BE2C (cell line): ENCODE results near the gene POU1F1.
"Not testable (repeated sequence)": the region's sequence is repeated elsewhere in the genome, so short reads cannot be mapped to it uniquely, and the experiment has no call there.

Experiments used
- DNase-seq: peaks from one replicate; pipeline ENCODE4 v3.0.0-alpha.2; 2020
- H3K27me3 ChIP-seq: fragments of 250-450 bp; sonication (Bioruptor Pico); 2 replicates; pipeline ENCODE4 v1.5.1; 2020; ENCODE audit warnings: mild to moderate bottlenecking
- H3K36me3 ChIP-seq: fragments of 250-450 bp; sonication (Bioruptor Pico); 2 replicates; pipeline ENCODE4 v1.5.1; 2020; ENCODE audit warnings: mild to moderate bottlenecking
- H3K4me1 ChIP-seq: fragments of 250-450 bp; sonication (Bioruptor Pico); 2 replicates; pipeline ENCODE4 v1.5.1; 2020
- H3K4me3 ChIP-seq: 2 replicates; pipeline ENCODE4 v1.5.1; 2011; ENCODE audit warnings: low read depth, low read length
- H3K9me3 ChIP-seq: fragments of 250-450 bp; sonication (Bioruptor Pico); 2 replicates; pipeline ENCODE4 v1.5.1; 2020
- CTCF ChIP-seq: IDR thresholded peaks from 2 replicates; pipeline ENCODE4 v1.5.1; 2012; ENCODE audit warnings: mild to moderate bottlenecking, low read depth, low read length

The POU1F1 gene

DNA sequence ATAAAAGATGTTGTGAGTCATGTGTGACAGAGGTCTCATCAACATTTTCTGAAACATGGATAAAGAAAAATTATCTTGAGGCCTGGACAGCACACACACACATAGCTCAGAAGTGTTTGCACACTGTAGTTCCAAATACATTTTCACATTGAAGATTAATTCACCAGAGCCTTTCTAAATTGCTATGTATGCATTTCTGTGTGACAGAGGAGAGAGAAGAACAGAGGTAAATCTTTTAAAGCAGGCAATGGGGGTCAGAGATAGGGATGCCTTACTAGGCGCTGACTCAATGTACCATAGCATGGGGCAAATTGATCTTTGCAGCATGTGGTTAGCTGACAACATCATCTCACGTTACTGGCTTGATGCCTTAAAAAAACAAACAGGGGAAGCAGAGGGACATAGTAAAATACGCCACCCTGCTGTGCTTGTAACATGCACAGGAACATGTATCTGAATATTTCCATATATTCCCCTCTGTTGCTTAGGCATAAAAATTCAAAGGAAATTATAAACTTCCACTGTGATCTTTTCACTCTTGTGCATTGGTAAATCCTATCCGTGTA is 7.7 kb downstream of the POU1F1 start:
- no peak for TF ChIP-seq CTCF
- Histone ChIP-seq H3K27me3 (peaks cover 21% of the 10 kb centered on the region), H3K36me3 (no peaks in the 10 kb centered on the region), H3K4me3 (no peak overlapping the region), H3K9me3 (no peaks in the 10 kb centered on the region), H3K4me1 (no peaks in the 10 kb centered on the region)
- DNase-seq = no peak

GRCh38 chr3:87267953-87268645 is 8.3 kb downstream of the POU1F1 start:
- DNase-seq = no peak
- Histone ChIP-seq H3K36me3 (no peaks in the 10 kb centered on the region), H3K4me3 (no peak overlapping the region), H3K9me3 (no peaks in the 10 kb centered on the region), H3K27me3 (peaks cover 19% of the 10 kb centered on the region), H3K4me1 (no peaks in the 10 kb centered on the region)
- TF ChIP-seq CTCF = no peak

- H3K4me3 ChIP-seq = no peak overlapping the region
- TF ChIP-seq CTCF = no peak
- no peaks in the 10 kb centered on the region for H3K36me3 ChIP-seq
- H3K27me3 ChIP-seq = peaks cover 28% of the 10 kb centered on the region
- no peak for DNase-seq
- no peaks in the 10 kb centered on the region for H3K9me3 ChIP-seq
- H3K4me1 ChIP-seq = no peaks in the 10 kb centered on the region
Observed at GRCh38 chr3:87261925-87262324, 14.5 kb downstream of the POU1F1 start.

GRCh38 chr3:87260270-87260669 is 16.1 kb downstream of the POU1F1 start:
- no peaks in the 10 kb centered on the region for H3K36me3 ChIP-seq
- no peaks in the 10 kb centered on the region for H3K9me3 ChIP-seq
- peaks cover 28% of the 10 kb centered on the region for H3K27me3 ChIP-seq
- peak; percentile 77 for TF ChIP-seq CTCF
- no peak overlapping the region for H3K4me3 ChIP-seq
- H3K4me1 ChIP-seq = no peaks in the 10 kb centered on the region
- DNase-seq = peak; percentile 51

DNA sequence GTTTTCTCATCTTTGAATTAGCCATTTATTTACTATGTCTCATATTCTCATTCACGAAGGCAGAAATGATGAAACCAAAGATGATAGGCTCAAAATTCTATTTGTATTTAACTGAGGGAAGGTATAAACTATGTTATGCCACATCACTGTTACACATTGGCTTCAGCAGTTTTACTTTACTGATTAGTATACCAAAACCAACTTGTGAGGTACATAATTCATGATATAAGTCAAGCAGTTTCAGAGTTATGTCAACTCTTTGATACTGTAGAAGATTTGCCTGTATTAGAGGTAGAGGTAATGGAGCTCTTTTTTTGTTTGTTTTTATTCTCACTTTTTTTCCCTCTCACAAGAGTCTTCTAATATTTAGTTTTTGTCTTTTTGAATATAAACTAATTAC is 26.4 kb downstream of the POU1F1 start:
- Histone ChIP-seq H3K27me3 (no peaks in the 10 kb centered on the region), H3K4me3 (no peak overlapping the region), H3K9me3 (no peaks in the 10 kb centered on the region), H3K36me3 (no peaks in the 10 kb centered on the region; the same call in 1 of the 2 replicates), H3K4me1 (no peaks in the 10 kb centered on the region)
- DNase-seq = no peak
- no peak for TF ChIP-seq CTCF

DNA sequence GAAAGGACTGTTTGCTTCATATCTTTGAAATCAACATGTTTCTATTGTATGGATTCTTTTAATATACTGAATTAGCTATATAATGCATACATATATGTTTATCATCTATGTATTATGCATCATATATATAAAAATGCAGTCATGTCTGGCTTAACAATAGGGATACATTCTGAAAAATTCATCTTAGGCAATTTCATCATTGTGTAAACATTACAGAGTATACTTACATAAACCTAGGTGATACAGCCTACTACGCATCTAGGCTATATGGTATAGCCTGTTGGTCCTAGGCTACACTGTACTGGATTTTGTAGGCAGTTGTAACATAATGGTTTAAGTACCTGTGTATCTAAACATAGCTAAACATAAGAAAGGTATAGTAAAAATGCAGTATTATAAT is 27.6 kb downstream of the POU1F1 start:
- no peak for TF ChIP-seq CTCF
- Histone ChIP-seq H3K36me3 (no peaks in the 10 kb centered on the region; the same call in 1 of the 2 replicates), H3K4me1 (no peaks in the 10 kb centered on the region), H3K27me3 (no peaks in the 10 kb centered on the region), H3K9me3 (no peaks in the 10 kb centered on the region), H3K4me3 (no peak overlapping the region)
- no peak for DNase-seq

DNA sequence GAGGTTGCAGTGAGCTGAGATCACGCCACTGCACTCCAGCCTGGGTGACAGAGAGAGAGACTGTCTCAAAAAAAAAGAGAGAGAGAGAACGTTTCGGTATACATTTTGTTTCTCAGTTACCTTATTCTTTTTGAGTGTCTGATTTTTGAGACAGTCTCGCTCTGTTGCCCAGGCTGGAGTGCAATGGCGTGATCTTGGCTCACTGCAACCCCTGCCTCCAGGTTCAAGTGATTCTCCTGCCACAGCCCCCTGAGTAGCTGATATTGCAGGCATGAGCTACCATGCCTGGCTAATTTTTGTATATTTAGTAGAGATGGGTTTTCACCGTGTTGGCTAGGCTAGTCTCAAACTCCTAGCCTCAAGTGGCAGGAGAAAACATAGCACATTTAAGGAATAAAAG is 28.2 kb downstream of the POU1F1 start:
- H3K36me3 ChIP-seq, H3K27me3 ChIP-seq, H3K4me1 ChIP-seq, H3K9me3 ChIP-seq, H3K4me3 ChIP-seq, DNase-seq: not testable (repeated sequence)
